Measurements from ENCODE around the gene PELO.

Gene PELO

DNA sequence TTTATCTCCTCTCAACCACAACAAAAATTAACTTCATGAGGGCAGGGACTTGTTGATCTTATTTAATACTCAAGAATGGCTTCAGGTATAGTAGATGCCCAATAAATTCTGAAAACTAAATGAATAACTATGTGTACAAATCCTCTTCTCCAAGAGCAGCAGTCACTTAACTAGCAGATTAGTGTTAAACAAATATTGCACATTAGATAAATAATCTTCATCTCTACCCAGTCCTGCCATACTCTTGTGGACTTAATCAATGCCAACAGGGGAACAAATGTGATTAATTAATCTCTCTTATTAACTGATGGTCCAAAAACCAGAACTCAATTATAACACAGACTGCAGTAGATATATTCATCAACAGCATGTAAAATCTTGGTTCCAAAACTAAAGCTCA is 15.0 kb upstream of the PELO start:
- DNase-seq, result no peak

DNA sequence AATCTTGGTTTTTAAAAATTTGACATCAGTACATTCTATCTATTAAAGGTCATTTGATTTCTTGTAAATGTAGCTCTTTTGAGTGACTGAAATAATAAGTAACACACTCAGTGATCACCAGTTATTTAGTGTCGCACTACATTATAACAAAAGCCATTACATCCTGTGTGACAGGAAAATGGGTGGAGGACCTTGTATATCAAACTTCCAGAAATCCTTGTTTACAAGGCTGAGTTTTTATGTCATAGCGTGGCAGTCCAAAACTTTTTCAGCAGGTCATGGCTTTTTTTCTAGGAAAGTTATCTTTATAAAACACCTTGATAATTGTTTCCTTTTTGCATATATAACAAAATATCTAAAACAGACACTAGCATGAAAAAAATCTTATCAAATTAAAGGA is 14.4 kb upstream of the PELO start:
- no peak for DNase-seq

DNA sequence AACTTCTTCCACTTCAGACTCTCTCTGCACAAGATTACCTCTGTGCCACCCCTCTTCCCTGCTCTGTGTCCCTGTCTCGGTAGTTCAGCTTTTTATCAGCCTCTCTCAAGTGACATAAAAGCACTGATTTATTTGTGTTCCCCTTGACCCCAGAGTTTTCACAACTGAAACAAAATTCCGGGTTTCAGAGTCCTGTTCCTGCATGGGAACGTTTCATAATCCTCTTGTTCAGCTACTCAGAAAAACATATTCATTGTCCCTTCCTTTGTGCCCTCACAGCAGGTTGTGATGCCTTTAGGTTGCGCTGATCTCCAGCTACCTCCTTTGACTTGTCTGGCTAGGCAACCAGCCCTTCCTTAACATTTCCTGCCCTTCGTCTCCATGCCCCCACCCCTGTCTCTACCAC is 13.7 kb upstream of the PELO start:
- no peak for DNase-seq

DNA sequence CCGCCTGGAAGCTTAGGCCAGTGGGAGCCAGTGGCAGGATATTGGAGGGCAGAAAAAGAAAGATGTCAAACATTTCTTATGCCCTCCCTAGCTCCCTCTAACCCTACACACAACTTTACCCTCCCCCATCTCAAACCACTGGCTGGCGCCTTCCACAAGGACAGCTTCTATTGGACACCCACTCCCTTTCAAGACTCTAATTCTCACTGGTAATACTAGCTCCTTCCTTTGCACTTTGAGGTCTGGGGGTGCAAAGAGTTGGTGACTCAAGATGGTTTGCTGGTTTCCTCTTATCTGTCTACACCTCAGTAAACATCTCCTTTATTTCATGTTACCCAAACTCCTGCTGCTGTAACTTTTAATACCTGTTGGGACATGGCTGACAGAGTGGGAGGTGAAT is 11.6 kb upstream of the PELO start:
- DNase-seq, result no peak

DNA sequence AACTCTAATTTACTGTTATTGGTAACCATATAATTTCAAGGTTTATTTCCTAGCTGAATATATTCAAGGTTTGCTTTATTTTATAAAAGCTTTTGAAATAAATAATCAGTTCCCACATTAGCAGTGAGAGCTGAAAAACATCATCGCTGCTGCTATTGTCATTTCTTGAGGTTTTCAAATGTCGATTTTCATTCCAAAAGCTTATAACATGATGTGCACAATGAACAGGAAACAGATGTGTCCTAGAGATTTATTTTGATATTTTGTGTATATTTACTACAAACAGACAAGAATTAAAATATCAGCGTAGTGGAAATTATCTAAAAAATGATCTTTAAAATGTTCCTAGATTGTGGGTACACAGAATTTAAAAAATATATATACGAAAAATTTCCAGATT is 10.5 kb upstream of the PELO start:
- DNase-seq, result no peak

DNA sequence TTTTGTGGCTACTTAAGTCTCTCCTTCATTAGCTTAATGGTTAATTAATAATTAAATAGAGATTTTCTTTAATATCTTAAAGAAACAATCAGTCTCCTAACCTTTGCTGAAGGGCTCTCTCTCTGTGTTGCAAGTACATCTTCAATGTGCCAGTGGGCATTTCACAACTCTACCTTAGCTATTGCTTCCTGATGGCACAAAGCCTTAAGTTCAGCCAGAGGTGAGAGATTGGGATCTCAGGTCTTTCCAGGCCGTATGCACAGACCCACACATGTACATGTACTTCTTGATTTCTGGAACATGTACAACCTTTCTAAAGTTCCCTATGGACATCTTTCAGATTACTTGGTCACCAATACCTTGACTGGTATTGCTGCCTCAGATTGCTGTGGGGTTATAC is 8.9 kb upstream of the PELO start:
- no peak for DNase-seq

DNA sequence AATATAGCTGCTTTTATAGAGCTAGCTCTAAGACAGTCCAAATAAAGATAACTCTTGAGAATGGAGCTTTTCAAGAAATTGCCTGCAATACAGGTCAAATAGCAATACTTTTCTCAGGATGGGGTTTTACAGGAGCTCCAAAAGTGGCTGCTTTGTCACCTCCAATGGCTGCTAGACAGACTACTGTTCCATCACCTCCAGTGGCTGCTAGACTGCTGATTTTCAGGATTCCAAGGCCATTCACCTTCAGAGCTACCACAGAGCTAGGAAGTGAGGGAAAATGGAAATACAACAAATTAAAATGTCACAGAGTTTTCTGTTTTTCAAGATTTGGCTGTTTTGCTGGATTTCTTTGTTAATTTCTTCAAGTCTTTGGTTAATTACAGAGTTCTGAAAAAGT is 8.5 kb upstream of the PELO start:
- DNase-seq, result no peak

DNA sequence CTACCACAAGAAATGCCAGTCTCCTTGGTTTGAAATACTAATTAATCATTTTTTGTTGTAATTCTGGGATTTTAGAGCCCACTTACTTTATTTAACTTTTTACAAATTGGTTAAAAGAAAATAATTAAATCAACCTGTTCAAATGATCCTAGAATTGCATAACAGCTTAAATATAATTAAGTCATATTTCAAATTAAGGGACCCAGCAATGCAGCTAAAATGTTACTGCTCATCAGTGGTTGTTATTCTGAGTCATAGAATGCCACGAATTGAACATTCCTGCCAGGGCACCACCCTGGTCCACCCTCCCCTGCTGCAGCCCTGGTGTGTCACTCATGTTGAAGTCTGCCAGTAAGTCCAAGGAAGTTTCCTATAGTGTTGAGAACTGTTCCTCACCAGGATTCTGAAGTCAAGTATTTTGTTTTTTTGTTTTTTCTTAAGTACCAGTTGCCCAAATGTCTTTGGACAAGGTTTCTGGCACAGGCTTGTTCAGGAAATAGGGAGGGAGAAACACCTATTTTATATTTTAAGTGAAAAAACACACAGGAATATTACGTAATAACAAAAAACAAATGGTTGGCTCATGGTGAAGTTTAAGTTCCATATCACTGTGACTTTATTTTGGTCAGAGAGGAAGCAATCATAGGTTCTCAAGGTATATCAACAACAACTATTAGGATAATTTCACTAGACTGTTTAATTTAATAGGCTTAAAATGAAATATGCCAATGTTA is 4.3 kb upstream of the PELO start:
- no peak for DNase-seq

DNA sequence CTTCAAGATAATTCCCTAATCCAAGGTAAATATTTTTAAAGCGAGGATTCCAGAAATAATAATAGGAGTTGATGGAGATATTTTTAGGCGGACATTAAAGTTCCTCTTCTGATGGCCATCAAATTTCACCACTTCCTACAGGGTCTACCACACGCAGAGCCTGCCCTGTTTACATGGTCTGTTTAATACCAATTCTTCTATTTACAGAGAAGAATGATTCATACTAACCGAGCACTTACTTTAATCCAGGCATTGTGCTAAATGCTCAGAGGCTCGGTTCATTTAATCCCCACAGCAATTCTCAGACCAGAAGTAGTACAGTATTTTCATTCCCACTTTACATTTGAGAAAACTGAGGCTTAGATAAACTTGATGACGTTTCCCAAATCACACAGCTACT is 3.0 kb upstream of the PELO start:
- DNase-seq, result no peak

DNA sequence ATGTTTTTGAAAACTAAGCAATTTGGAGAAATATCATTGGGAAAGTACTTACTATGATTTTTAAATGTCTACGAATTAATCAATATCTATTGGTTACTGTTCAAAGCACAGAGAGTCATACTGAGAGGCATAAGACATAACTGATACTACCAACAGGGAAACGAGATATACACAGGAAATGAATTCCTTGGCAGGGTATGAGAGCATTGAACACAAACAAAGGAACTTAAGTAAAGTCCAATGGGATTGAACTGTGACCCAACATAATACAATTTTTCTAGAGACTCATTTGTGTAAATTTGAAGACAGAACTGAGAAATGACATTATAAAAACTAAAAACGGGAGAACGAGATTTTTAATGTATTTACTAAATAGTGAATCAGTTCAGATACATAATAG is 1.3 kb upstream of the PELO start:
- no peak for DNase-seq

DNA sequence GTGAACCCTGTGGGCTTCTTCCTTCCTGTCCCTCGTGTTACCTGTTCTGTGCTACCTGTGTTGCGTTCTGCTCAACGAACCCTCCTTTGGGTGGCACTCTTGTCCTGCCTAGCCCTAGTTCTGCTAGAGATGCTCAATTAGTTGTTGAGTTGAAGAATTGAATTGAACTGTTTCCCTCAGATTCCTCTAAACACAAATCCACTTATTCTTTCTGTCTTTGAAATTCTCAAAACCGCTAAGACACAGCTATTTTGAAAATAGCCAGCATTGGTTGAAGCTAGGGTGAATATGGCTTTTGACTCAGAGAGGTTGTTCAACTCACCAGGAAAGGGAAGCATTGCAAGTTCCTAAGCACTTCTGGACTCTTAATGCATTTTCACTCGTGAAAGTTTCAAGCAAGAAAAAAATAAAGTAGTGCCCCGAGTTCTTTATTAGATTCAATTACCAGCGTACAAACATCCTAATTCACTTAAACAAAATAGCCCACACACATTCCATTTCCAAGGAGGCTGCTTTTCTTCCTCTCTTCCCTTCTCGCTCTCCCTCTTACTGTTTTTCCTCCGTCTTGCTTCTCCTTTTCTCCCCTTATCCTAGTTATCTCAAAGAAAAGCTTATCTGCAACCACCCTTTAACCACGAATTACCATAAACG is 642 bp upstream of the PELO start:
- DNase-seq, result no peak

DNA sequence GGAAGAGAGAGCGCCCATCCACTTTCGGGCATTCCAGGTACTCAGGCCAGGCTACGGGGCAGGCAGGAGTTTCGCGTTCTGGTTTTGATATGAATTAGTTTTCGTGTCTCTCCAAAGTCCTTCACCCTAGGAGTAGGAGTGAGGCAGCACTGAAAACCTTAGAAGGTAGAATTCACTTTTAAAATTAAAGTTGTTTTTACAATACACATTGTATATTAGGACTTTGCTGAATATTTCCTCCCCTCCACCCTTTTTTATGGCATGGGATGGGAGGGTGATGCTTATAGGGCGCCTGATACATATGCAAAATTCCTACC is 747 bp downstream of the PELO start:
- DNase-seq, result no peak

DNA sequence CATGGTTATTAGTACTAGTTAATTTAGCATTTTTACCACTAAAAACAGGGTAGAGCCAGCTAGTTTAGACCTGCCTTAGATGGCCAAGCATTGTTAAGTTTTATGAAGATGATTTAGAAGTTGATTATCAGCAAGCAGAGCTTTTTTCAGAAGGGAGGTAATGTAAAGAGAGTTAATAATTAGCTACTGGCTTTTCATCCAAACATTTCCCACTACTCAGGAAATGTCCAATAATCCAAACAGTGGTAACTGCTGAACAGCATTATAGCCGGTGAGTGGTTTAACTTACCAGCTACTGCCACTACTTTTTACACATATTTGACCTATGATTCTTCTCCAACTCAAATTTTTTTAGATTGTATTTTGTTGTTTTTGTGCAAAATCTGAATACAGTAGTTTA is 1.7 kb downstream of the PELO start:
- no peak for DNase-seq

DNA sequence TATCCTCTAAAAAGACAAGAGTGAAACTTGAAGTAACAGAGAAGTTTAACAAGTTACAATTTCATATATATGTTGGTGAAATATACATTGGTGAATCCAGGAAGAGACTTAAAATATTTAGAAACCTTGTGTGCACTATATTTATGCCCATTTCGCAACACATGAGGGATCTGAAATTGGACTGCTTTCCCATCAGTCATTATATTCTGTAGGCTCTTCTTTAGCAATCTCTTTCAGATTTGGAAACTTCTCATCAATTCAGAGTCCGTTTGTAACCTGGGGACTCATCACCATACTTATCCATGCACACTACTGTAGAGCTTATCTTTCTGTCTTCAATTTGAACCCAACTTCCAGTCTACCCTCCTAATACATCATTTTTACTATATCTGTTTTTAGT is 2.1 kb downstream of the PELO start:
- DNase-seq, result no peak

DNA sequence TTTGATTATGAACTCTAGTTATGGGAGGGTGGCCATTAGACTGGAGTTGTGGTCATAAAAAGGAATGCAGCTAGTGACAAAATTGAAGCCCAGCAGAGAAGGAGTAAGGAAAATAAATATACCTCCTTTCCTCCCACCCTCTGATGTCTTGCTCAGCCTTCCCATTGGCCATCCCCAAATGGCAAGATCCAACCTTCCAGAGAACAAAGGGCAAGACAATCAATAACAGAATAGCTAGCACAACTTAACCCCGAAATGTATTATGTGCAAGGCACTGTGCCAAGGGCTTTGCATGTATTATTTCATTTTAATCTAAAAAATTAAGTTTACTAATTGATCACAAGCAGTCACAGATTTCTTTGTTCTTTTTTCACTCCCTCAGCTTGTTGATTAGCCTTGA is 3.6 kb downstream of the PELO start:
- no peak for DNase-seq

DNA sequence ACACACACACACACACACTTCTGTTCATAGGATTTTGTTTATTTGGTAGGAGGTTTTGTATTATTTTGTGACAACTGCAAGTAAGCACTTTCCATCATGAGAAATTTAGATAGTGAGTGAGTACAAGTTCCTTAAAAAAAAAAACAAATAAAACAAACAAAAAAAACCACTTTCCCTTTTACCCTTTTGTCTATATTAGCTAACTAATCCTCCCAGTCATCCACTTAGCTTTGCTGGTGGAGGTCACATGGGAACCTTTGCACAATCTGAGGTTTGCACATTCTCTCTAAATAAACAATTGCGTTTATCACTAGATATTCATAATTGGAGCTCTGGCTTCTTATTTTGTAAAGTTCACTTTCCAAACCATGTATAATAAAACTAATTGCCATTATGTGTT is 6.8 kb downstream of the PELO start:
- no peak for DNase-seq

DNA sequence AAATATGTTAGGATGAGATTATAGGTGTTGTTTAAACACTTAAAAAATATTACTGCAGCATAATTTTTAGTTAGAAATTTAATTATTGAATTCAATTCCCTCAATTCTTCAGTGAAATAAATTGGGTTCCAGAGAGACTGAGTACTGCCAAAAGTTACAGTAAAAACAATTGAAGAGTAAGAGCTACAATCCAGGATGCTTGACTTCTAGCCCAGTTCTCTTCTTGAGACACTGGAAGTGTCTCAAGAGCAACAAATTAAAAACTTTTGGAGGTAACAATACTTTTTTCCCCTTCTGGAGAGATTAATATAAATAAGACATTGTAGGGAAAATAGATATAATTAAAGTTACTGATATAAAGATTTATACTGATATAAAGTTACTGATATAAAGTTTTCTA is 8.3 kb downstream of the PELO start:
- no peak for DNase-seq

DNA sequence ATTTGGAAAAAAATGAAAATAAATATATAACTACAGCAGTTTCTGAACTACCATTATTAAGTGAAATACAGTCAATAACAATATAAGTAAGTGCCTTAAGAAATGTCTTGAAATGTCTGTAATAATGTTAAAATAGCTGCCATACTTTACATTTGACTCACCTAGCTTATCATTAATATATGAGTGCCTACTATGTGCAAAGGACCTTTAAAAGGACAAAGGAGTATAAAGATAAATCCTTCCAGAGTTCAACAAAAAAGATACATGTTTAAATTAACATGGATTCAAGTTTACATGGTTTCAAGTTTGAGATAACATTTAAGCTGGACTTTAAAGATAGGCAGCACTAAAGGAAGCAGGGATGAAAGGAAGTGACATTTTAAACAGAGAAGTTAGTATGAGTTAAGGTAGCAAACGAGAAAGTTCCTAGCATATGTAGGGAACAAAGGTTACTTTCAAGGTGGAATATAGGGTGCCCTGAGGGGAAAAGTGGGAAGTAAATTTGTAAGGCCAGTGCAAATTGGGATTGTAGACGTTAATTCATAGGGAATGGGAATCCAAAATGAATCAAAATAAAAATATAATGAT is 8.9 kb downstream of the PELO start:
- DNase-seq, result no peak

DNA sequence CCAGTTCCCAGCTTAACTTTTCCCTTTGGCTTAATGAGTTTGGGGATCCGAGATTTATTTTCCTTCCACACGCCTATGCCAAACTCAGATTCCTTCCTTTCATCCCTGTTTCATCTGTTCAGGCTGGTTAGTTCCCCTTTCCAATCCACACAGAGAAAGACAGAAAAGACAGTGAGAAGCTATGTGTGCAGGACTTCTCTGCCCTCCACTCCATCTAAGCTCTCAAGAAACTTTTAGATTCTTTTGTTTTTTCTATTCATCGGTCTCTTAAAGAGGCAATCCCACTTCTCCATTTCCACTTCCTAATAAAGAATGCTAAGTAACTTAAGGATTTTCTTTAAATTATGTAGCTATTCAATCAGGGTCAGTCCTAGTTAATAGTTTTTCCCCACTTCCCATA is 11.2 kb downstream of the PELO start:
- no peak for DNase-seq

DNA sequence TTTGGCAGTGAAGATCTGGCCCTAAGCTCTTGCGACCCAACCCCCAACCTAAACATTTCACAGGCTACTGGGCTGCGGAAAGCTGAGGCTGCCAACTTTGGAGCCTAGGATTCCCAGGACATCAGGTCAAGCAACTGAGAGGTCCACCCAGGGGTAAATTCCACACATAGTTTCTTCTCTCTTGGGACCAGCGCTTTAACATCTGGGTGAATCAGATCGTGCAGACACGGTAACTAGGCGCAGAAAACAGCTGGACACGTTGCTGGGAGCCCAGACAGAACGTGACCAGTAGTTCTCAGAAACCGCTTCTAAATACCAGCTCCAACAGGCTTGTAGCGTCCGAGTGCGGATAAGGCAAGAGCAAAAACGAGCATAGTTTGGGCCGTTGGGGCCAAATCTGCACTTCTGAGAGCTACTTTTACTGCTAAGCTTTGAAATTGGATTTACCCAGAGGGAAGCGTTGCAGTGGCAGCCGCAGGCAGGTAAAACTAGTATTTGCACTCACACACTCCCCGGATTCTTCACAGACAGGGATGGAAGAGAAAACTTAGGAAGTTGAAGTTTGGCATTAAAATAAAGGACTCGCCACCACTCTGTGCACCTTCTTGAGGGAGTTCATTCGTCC is 11.8 kb downstream of the PELO start:
- DNase-seq, result no peak

DNA sequence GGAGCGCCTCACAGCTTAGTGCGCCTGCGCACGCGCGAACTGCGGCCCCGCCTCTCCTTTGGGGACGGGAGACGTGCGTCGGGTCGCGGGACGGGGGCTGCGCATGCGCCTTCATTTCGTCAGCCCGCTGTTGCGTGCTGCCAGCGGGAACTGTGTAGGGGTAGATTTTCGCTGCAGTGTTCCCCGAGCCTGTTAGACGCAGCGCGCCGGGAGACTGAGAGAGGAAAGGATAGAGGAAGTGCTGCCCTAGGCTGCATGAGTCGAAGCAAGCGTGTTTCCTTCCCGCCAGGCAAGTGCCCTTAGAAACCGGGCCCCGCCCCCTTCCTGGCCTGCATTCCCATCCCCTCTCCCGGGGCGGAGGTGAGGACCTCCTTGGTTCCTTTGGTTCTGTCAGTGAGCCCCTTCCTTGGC is 12.3 kb downstream of the PELO start:
- peak; percentile 94 for DNase-seq

DNA sequence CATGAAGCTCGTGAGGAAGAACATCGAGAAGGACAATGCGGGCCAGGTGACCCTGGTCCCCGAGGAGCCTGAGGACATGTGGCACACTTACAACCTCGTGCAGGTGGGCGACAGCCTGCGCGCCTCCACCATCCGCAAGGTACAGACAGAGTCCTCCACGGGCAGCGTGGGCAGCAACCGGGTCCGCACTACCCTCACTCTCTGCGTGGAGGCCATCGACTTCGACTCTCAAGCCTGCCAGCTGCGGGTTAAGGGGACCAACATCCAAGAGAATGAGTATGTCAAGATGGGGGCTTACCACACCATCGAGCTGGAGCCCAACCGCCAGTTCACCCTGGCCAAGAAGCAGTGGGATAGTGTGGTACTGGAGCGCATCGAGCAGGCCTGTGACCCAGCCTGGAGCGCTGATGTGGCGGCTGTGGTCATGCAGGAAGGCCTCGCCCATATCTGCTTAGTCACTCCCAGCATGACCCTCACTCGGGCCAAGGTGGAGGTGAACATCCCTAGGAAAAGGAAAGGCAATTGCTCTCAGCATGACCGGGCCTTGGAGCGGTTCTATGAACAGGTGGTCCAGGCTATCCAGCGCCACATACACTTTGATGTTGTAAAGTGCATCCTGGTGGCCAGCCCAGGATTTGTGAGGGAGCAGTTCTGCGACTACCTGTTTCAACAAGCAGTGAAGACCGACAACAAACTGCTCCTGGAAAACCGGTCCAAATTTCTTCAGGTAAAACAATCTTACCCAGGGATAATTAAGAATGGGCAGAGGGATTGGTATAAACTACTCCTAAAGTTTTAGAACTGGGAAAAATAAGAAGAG is 12.9 kb downstream of the PELO start:
- DNase-seq, result peak; percentile 43

DNA sequence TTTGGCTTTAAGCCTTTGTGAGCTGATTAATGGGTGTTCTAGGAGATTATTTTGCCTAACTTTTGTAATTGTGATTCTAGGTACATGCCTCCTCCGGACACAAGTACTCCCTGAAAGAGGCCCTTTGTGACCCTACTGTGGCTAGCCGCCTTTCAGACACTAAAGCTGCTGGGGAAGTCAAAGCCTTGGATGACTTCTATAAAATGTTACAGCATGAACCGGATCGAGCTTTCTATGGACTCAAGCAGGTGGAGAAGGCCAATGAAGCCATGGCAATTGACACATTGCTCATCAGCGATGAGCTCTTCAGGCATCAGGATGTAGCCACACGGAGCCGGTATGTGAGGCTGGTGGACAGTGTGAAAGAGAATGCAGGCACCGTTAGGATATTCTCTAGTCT is 13.6 kb downstream of the PELO start:
- DNase-seq, result no peak
